K562 (cell line): Measurements from ENCODE around the gene CCP110. TPM values are rescaled to one million over a fixed set of nuclear protein-coding genes. Genes with fewer than 3 reads are reported as not detected.

Experiments
- ATAC-seq: fragments of 200-7000 bp; cut with Tn5 transposase; 3 replicates; pipeline ENCODE4 v1.9.1; 2020; ENCODE audit warnings: moderate library complexity
- BruUV-seq: library from RNA; stranded (reverse); fragments of 400-500 nt; replicated peaks from 2 replicates; lab custom pipeline; 2021; lab: Mats Ljungman, UMichigan
- CTCF ChIA-PET: fragments of 300-600 bp; formaldehyde crosslinking; extraction: SDS; loops from one replicate; lab custom pipeline; 2021; ENCODE audit warnings: low intra/inter-chr PET ratio; lab: Yijun Ruan, JAX
- POLR2A ChIA-PET: fragments of 300-600, 350-650 bp; sonication (Branson Sonifier 250); formaldehyde crosslinking; extraction: SDS; loops from one replicate; lab custom pipeline; 2021; ENCODE audit warnings: antibody characterized with exemption, inconsistent platforms; lab: Yijun Ruan, JAX
- DNase-seq, 4 experiments: peaks; one replicate each; pipeline versions ENCODE4 v3.0.0 to v3.0.0-alpha.2; 2011 to 2018; ENCODE audit warnings: low spot score in 3 of 4, mixed read lengths in 3 of 4; ENCODE audit errors: extremely low read depth in 1 of 4
- FAIRE-seq: peaks from 2 replicates; lab custom pipeline; 2011; peaks lifted over from hg19 to GRCh38; lab: Jason Lieb, UNC
- H2AFZ ChIP-seq: 2 replicates; pipeline ENCODE4 v1.6.0; 2011; ENCODE audit warnings: low read depth, low read length, control low read depth, inconsistent platforms
- H3K27ac ChIP-seq: fragments of 200-600 bp; 3 replicates; pipeline ENCODE4 v1.8.0; 2011; ENCODE audit warnings: low read depth, mild to moderate bottlenecking, control low read depth, inconsistent platforms, low read length, moderate library complexity, mixed read lengths; ENCODE audit errors: extremely low read depth
- H3K27me3 ChIP-seq, 2 experiments: fragments of 300-600 bp in 1 of 2; 2 replicates in 1 of 2; 3 replicates in 1 of 2; pipeline versions ENCODE4 v1.6.0 to v1.8.0; 2011; ENCODE audit warnings: inconsistent platforms in 2 of 2, low read length in 2 of 2, mild to moderate bottlenecking in 1 of 2, mixed read lengths in 1 of 2, moderate library complexity in 1 of 2; ENCODE audit not compliant: control insufficient read depth in 2 of 2, insufficient read depth in 2 of 2
- H3K36me3 ChIP-seq: fragments of 300-600 bp; 3 replicates; pipeline ENCODE4 v1.8.0; 2011; ENCODE audit warnings: mild to moderate bottlenecking, low read length, inconsistent platforms; ENCODE audit not compliant: control insufficient read depth, insufficient read depth
- H3K4me1 ChIP-seq, 2 experiments: fragments of 200-600 bp in 1 of 2; replicated peaks in 1 of 2; 2 replicates in 1 of 2; 3 replicates in 1 of 2; pipeline versions ENCODE4 v1.5.1 to v1.8.0; 2011; ENCODE audit warnings: inconsistent platforms in 2 of 2, low read length in 2 of 2, mild to moderate bottlenecking in 1 of 2, mixed read lengths in 1 of 2, moderate library complexity in 1 of 2; ENCODE audit not compliant: control insufficient read depth in 2 of 2, insufficient read depth in 2 of 2
- H3K4me2 ChIP-seq: 2 replicates; pipeline ENCODE4 v1.6.1; 2011; ENCODE audit warnings: low read length, control low read depth, inconsistent platforms, mixed read lengths; ENCODE audit not compliant: insufficient read depth
- H3K4me3 ChIP-seq: fragments of 200-600 bp; sonication (generic), shearing (Covaris generic); 2 replicates; pipeline ENCODE4 v1.5.1; 2016; ENCODE audit warnings: control low read depth, inconsistent platforms
- H3K79me2 ChIP-seq: fragments of 200-600 bp; 3 replicates; pipeline ENCODE4 v1.8.0; 2011; ENCODE audit warnings: low read length, inconsistent platforms; ENCODE audit not compliant: control insufficient read depth, insufficient read depth
- H3K9ac ChIP-seq, 2 experiments: 2 replicates each; pipeline versions ENCODE4 v1.6.0 to v1.6.1; 2011; ENCODE audit warnings: low read depth in 2 of 2, low read length in 2 of 2, control low read depth in 1 of 2, inconsistent platforms in 1 of 2, mild to moderate bottlenecking in 1 of 2, mixed read lengths in 1 of 2; ENCODE audit not compliant: insufficient read depth in 1 of 2
- H3K9me1 ChIP-seq: one replicate; pipeline ENCODE4 v1.6.0; 2011; ENCODE audit warnings: inconsistent platforms, mild to moderate bottlenecking, low read length, moderate library complexity; ENCODE audit not compliant: control insufficient read depth, insufficient read depth
- H3K9me3 ChIP-seq: replicated peaks from 2 replicates; pipeline ENCODE4 v1.5.1; 2011; ENCODE audit warnings: low read depth, low read length, inconsistent platforms; ENCODE audit not compliant: control insufficient read depth, insufficient read depth
- H4K20me1 ChIP-seq: replicated peaks from 2 replicates; pipeline ENCODE4 v1.6.1; 2011; ENCODE audit warnings: low read length, inconsistent platforms, mixed read lengths; ENCODE audit not compliant: control insufficient read depth, insufficient read depth
- SIN3A ChIP-seq, 2 experiments: fragments of 150-350 bp in 1 of 2; IDR thresholded peaks; 2 replicates each; pipeline ENCODE4 v1.6.1; 2011 to 2016; ENCODE audit warnings: borderline replicate concordance in 2 of 2, low read depth in 2 of 2, low read length in 2 of 2, mild to moderate bottlenecking in 2 of 2, moderate library complexity in 2 of 2; ENCODE audit not compliant: control insufficient read depth in 1 of 2
- ZNF589 ChIP-seq: fragments of 200-800 bp; sonication (Bioruptor generic); IDR thresholded peaks from 2 replicates; pipeline ENCODE4 v1.6.1; 2016; ENCODE audit warnings: low read depth, missing genetic modification characterization, missing compliant biosample characterization
- ZNF668 ChIP-seq: fragments of 250-450 bp; sonication (Bioruptor Pico); IDR thresholded peaks from 2 replicates; pipeline ENCODE4 v1.8.0; 2022; ENCODE audit warnings: mild to moderate bottlenecking, inconsistent platforms
- WGBS: fragments of 100-300 bp; shearing (Covaris generic); methylation state at CpG from one replicate; pipeline ENCODE4 v1.1.6; 2016; ENCODE audit warnings: low coverage, mixed read lengths; ENCODE audit not compliant: insufficient coverage; ENCODE audit errors: missing lambda C conversion rate; 5-methylcytosine and 5-hydroxymethylcytosine counted together
- in situ Hi-C: fragments of 300-500 bp; cut with MboI; formaldehyde crosslinking; loops from 4 replicates; pipeline ENCODE4 v1.15.0; 2018; ENCODE audit warnings: inconsistent platforms, mixed read lengths
- intact Hi-C: fragments of 100-400 bp; cut with micrococcal nuclease; formaldehyde crosslinking; loops from 2 replicates; pipeline ENCODE4 v1.14.2; 2022
- polyA plus RNA-seq, 8 experiments: library from polyadenylated mRNA; depleted of rRNA in 4 of 8; stranded (reverse) in 5 of 8; unstranded in 3 of 8; fragments of >200 nt; fragmentation: Nextera tagmentation in 2 of 8; fragmentation: Illumina TruSeq in 1 of 8; extraction: Ambion mirVana in 2 of 8; extraction: Trizol in 1 of 8; gene quantifications; 2 replicates each; pipeline versions ENCODE4 v1.2.1 to v1.2.3, GENCODE V29; 2011 to 2014; ENCODE audit warnings: inconsistent platforms in 1 of 8, missing spikeins in 1 of 8
- total RNA-seq, 7 experiments: library from RNA; depleted of rRNA in 6 of 7; stranded (reverse); fragments of >200 nt in 6 of 7; fragmentation: Illumina TruSeq in 2 of 7; extraction: Trizol in 2 of 7; gene quantifications; 2 replicates each; pipeline versions ENCODE4 v1.2.1 to v1.2.3, GENCODE V29; 2011 to 2021; ENCODE audit warnings: low replicate concordance in 1 of 7
- TF ChIP-seq, protein P1 (sequence below): fragments of 200-800 bp; sonication (Bioruptor generic); IDR thresholded peaks from 2 replicates; pipeline ENCODE4 v1.6.1; 2017; ENCODE audit warnings: missing genetic modification characterization, missing compliant biosample characterization

CCP110 gene
- total and polyA plus RNA-seq, 9 of the 15 experiments (the other 6 are each of a cell fraction or from before 2014, with no cell fraction given), result 3.5 to 16.1 (median 12.1) TPM

DNA sequence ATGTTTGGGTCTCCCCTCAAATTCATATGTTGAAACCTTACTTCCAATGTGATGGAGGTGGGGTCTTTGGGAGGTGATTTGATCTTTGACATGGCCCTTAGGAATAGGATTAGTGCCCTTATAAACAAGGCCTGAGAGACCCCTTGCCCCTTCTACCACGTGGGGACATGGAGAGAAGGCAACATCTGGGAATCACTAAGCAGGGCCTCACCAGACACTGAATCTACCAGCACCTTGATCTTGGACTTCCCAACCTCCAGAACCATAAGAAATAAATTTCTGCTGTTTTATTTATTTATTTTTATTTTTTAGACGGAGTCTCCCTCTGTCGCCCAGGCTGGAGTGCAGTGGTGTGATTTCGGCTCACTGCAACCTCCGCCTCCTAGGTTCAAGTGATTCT, 42.0 kb upstream of the CCP110 start:
- peak overlapping the region; percentile 60; the same call in 1 of the 2 replicates for H2AFZ ChIP-seq
- H3K27me3 ChIP-seq, result no peaks in the 10 kb centered on the region; a peak in 1 of 5 replicates
- peaks cover 3% of the 10 kb centered on the region; the same call in 1 of the 3 replicates for H3K79me2 ChIP-seq
- no peak overlapping the region for H3K9ac ChIP-seq
- ChIA-PET POLR2A (interaction anchor here (0.7 kb wide), 1 partner anchor 9 kb away, joined by 3 read pairs; no protein-coding TSS in a partner anchor), CTCF (no interaction called here)
- H3K4me2 ChIP-seq, result no peak overlapping the region
- TF ChIP-seq ZNF668 (CRISPR knock-in tag), result no peak
- TF ChIP-seq, protein P1, sequence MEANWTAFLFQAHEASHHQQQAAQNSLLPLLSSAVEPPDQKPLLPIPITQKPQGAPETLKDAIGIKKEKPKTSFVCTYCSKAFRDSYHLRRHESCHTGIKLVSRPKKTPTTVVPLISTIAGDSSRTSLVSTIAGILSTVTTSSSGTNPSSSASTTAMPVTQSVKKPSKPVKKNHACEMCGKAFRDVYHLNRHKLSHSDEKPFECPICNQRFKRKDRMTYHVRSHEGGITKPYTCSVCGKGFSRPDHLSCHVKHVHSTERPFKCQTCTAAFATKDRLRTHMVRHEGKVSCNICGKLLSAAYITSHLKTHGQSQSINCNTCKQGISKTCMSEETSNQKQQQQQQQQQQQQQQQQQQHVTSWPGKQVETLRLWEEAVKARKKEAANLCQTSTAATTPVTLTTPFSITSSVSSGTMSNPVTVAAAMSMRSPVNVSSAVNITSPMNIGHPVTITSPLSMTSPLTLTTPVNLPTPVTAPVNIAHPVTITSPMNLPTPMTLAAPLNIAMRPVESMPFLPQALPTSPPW, result no peak
- no peak for TF ChIP-seq SIN3A (IDR thresholded peaks at IDR 0.05; ENCODE audit: borderline replicate concordance in 2 of 2, control insufficient read depth in 1 of 2, low read depth in 2 of 2, low read length in 2 of 2)
- no peak for TF ChIP-seq ZNF589
- H3K27ac ChIP-seq, result no peak overlapping the region; the same call in 2 of the 3 replicates
- DNase-seq, result no peak
- no peak overlapping the region for H3K4me3 ChIP-seq
- no peaks in the 10 kb centered on the region for H3K9me1 ChIP-seq
- no peak for ATAC-seq
- in situ Hi-C loops (no loop called here), intact Hi-C loops (loop anchor here (10.0 kb wide), 1 partner anchor 87 kb away; no protein-coding TSS in a partner anchor)
- no peaks in the 10 kb centered on the region; the same call in 2 of the 3 replicates for H3K36me3 ChIP-seq
- BruUV-seq, result no TSS peak
- no peaks in the 10 kb centered on the region for H3K9me3 ChIP-seq
- H4K20me1 ChIP-seq, result no peaks in the 10 kb centered on the region
- WGBS, result 81% methylated on average over 5 of the region's 5 CpGs
- H3K4me1 ChIP-seq, result peaks cover 6 to 15% of the 10 kb centered on the region in 2 experiments; a peak in 4 of 5 replicates
- FAIRE-seq, result no peak
